Right atrium auricular region (tissue), 2 donors: ENCODE results near the gene DPH7. TPM values are rescaled to one million over a fixed set of nuclear protein-coding genes. Genes with fewer than 3 reads are reported as not detected.

Source experiments
- DNase-seq: peaks from one replicate; pipeline ENCODE4 v3.0.0-alpha.2; 2019; ENCODE audit warnings: low spot score
- H3K27ac ChIP-seq, 2 donors: fragments of 200-600 bp; sonication (generic); 1 replicate in 1 of 2; 2 replicates in 1 of 2; pipeline ENCODE4 v1.5.1; 2016 to 2019
- H3K27me3 ChIP-seq, 2 donors: fragments of 200-600 bp; sonication (generic); one replicate each; pipeline versions ENCODE4 v1.5.1 to v1.6.0; 2017 to 2019
- H3K36me3 ChIP-seq: fragments of 200-600 bp; sonication (generic); one replicate; pipeline ENCODE4 v1.5.1; 2016
- H3K4me1 ChIP-seq, 2 donors: fragments of 200-600 bp; sonication (generic); one replicate each; pipeline versions ENCODE4 v1.5.1 to v1.6.0; 2017 to 2019
- H3K4me3 ChIP-seq, 2 donors: fragments of 200-600 bp; sonication (generic); 1 replicate in 1 of 2; 2 replicates in 1 of 2; pipeline ENCODE4 v1.5.1; 2017 to 2019; ENCODE audit warnings: mild to moderate bottlenecking in 1 of 2, moderate library complexity in 1 of 2
- H3K9me3 ChIP-seq, 2 donors: fragments of 200-600 bp; sonication (generic); one replicate each; pipeline ENCODE4 v1.5.1; 2019
- total RNA-seq, 2 donors: library from RNA; depleted of rRNA; stranded (reverse); fragments of >200 nt; gene quantifications; one replicate each; pipeline ENCODE4 v1.1.0, GENCODE V29; 2016
- TF ChIP-seq, protein P1 (sequence below), 2 donors: fragments of 200-600 bp; sonication (generic); IDR thresholded peaks; one replicate each; pipeline ENCODE4 v1.5.1; 2019; ENCODE audit warnings: antibody characterized with exemption in 2 of 2

Gene DPH7
- total RNA-seq, 2 donors from 2014 or later = 17.9 to 21.0 TPM

DNA sequence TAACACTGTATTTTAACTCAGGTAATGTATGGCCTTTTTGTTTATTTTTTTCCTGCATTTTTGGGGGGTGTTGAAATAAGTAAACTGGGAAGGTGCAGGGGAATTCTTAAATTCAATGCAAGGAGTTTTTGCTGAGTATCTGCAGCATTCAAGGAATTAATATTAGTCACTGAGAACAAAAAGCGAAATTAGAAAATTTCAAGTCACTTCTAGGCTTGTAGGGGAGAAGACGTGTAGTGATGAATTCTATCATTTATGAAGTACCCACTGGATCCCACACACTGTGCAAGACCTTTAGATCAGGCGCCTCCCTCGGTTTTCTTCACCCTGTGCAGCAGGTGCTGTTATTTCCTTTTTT is 41.3 kb upstream of the DPH7 start:
- Histone ChIP-seq H3K9me3 (no peaks in the 10 kb centered on the region), H3K27me3 (no peaks in the 10 kb centered on the region), H3K27ac (peak overlapping the region in 1 of 2 donors; percentile 79), H3K4me3 (peak overlapping the region in 1 of 2 donors; percentile 74), H3K36me3 (peaks cover 8% of the 10 kb centered on the region), H3K4me1 (peaks cover 0 to 46% of the 10 kb centered on the region in 2 donors)
- TF ChIP-seq, protein P1, sequence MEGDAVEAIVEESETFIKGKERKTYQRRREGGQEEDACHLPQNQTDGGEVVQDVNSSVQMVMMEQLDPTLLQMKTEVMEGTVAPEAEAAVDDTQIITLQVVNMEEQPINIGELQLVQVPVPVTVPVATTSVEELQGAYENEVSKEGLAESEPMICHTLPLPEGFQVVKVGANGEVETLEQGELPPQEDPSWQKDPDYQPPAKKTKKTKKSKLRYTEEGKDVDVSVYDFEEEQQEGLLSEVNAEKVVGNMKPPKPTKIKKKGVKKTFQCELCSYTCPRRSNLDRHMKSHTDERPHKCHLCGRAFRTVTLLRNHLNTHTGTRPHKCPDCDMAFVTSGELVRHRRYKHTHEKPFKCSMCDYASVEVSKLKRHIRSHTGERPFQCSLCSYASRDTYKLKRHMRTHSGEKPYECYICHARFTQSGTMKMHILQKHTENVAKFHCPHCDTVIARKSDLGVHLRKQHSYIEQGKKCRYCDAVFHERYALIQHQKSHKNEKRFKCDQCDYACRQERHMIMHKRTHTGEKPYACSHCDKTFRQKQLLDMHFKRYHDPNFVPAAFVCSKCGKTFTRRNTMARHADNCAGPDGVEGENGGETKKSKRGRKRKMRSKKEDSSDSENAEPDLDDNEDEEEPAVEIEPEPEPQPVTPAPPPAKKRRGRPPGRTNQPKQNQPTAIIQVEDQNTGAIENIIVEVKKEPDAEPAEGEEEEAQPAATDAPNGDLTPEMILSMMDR (IDR thresholded peaks at IDR 0.05) = no peak
- no peak for DNase-seq

DNA sequence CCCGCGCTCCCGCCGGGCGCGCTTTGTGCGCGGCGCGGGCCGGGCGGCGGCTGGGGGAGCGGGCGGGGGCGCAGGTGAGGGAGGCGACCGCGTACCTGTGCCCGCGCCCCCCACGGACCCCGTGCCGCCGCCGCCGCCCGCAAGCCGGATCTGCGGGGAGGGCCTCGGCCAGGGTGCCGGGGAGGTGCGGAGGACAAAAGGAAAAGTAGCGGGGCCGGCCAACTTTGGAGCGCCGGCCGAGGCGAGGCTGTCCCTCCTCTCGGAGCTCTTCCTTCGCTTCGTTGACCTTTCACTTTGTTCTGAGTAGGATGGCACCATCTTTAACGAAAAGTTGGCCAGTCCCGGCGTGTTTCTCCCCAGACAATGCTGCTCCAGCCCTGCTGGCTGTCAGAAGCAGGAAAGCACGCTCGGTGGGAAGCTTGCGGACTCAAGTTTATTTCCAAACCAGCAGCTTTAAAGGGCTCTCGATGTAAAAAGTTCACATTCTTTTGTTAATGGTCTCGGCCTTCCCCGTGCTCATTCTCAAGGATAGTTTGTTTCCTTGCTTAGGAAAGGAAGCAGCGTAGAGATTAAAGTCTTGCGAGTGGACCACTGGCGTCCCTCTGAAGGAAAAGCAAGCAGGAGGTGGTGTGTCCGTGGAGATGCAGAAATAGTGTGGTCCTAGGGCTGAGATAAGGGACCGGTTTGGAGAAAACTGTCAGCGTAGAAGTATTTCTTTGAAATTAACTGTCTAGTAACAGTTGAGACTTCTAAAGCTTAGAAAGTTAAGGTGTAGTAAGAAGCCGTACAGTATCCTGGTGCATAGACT is 40.7 kb upstream of the DPH7 start:
- DNase-seq = no peak
- TF ChIP-seq, protein P1 (IDR thresholded peaks at IDR 0.05) = no peak
- H3K4me1 ChIP-seq = peaks cover 0 to 46% of the 10 kb centered on the region in 2 donors
- peak overlapping the region; percentile 74 to 80 for H3K4me3 ChIP-seq
- H3K27ac ChIP-seq = peak overlapping the region; percentile 74 to 79
- H3K36me3 ChIP-seq = peaks cover 13% of the 10 kb centered on the region
- no peaks in the 10 kb centered on the region for H3K9me3 ChIP-seq
- no peaks in the 10 kb centered on the region for H3K27me3 ChIP-seq

DNA sequence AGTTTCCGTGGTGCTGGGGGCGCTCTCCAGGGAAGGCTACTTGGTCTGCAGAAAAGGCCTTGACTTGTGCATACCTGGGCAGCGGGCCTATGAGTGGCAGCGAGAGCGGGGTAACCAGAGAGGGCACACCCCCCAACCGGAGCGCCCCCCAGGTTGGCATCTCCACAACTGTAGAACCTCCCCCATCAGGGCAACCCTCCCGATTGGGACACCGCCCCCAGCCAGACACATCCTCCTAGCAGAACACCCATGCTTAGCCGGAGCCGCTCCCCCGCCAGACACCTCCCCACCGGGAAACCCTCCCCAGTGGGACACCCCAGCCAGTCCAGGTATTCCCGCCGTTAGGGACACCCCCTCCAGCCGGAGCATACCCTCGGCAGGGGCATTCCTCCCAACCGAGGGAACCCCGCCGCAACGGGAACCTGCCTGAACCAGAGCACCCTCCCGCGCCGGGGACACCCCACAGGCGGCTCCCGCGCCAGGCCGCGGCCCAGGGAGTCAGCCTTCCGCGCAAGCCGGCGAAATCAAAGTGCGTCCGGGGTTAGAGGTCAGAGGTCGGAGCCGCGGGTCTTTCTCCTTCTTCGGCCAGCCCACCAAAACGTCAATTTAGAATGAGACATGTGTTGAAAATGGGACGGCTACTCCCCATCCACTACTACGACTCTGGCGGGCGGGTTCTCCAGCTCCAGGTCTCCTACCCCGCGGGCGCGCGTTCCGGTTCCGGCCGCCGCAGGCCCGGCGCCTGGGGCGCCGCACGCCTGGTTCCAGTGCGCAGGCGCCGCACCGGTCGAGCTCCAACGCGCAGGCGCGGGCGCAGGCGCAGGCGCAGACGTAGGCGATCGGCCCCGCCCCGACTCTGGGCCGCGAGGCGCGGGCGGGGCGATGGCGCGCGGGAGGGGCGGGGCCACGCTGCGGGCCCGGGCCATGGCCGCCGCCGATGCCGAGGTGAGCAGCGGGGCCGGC is 39.7 kb upstream of the DPH7 start, which contains the start of gene EHMT1:
Gene EHMT1 (plus strand): TSS at position 901 of the 963 bp plus-strand sequence. CDS start 24 bp downstream, at position 925.
- Histone ChIP-seq H3K4me3 (peak within 1 kb of the TSS; percentile 80 to 96), H3K36me3 (peaks cover 23% of the 10 kb centered on the region), H3K27me3 (no peaks in the 10 kb centered on the region), H3K4me1 (peaks cover 0 to 49% of the 10 kb centered on the region in 2 donors), H3K27ac (peak within 1 kb of the TSS; percentile 86 to 89), H3K9me3 (no peaks in the 10 kb centered on the region)
- TF ChIP-seq, protein P1 (IDR thresholded peaks at IDR 0.05) = no peak
- DNase-seq = peak; percentile 78

DNA sequence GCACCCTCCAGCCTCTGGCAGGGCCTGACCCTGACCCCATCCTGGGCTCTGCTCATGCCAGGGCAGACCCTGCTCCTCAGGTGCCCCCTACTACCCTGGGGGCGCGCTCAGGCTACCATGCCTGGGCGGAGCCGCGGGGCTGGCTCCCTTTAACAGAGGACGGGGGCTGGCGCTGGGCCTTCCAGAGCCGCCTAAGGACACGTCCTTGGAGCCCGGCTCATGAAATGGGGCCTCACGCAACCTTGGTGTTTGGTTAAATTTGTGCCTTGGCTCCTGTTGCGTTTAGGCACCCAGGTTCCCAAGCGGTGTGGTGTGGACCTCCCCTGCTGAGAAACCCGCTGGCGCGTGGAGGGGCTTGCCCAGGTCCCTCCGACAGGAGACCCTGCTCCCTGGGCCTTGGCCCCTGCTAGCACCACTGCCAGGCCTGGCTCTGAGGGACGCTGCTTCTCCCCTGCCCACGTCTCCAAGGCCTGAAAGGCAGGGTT is 36.7 kb upstream of the DPH7 start:
- no peak for DNase-seq
- no peak overlapping the region for H3K4me3 ChIP-seq
- H3K27me3 ChIP-seq = no peaks in the 10 kb centered on the region
- H3K36me3 ChIP-seq = peaks cover 24% of the 10 kb centered on the region
- H3K4me1 ChIP-seq = peaks cover 0 to 51% of the 10 kb centered on the region in 2 donors
- TF ChIP-seq, protein P1 (IDR thresholded peaks at IDR 0.05) = no peak
- H3K9me3 ChIP-seq = no peaks in the 10 kb centered on the region
- H3K27ac ChIP-seq = no peak overlapping the region

DNA sequence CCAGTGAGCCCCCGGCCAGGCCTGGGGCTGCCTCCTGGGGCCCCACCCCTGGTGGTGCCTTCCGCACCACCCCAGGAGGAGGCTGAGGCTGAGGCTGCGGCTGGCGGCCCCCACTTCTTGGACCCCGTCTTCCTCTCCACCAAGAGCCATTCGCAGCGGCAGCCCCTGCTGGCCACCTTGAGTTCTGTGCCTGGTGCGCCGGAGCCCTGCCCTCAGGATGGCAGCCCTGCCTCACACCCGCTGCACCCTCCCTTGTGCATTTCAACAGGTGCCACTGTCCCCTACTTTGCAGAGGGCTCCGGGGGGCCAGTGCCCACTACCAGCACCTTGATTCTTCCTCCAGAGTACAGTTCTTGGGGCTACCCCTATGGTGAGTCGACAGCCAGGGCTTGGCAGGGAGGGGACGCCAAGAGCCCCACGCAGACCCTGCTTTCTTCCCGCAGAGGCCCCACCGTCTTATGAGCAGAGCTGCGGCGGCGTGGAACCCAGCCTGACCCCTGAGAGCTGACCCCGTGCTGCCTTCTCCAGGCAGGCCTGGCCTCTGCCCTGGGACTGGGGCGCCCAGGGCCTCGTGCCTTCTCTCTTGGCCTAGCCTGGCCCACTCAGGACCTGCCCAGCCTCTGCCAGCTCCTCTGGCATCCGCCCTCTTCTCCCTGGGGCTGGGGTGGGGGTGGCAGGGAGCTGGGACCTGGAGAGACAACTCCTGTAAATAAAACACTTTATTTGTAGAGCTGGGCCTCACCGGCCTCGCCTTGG is 36.1 kb upstream of the DPH7 start:
- Histone ChIP-seq H3K27ac (no peak overlapping the region), H3K4me3 (no peak overlapping the region), H3K36me3 (peaks cover 24% of the 10 kb centered on the region), H3K9me3 (no peaks in the 10 kb centered on the region), H3K27me3 (no peaks in the 10 kb centered on the region), H3K4me1 (peaks cover 0 to 45% of the 10 kb centered on the region in 2 donors)
- no peak for DNase-seq
- TF ChIP-seq, protein P1 (IDR thresholded peaks at IDR 0.05) = no peak
